A549 (cell line): ENCODE results near the gene PFKFB3.

Experiments
- BHLHE40 ChIP-seq: IDR thresholded peaks from 2 replicates; pipeline ENCODE4 v1.6.1; 2012; ENCODE audit warnings: low read depth, low read length, inconsistent platforms
- CEBPB ChIP-seq, 2 experiments: fragments of >200 bp in 1 of 2; sonication (Bioruptor Twin) in 1 of 2; formaldehyde crosslinking in 1 of 2; IDR thresholded peaks; 2 replicates each; pipeline ENCODE4 v1.6.1; 2012 to 2016
- EHMT2 ChIP-seq: fragments of 200-600 bp; sonication (generic); IDR thresholded peaks from 2 replicates; pipeline ENCODE4 v1.6.1; 2016; ENCODE audit warnings: antibody characterized with exemption, low read depth, mild to moderate bottlenecking, moderate library complexity
- HOXA7 ChIP-seq: fragments of 250-450 bp; sonication (Bioruptor Pico); IDR thresholded peaks from 2 replicates; pipeline ENCODE4 v1.5.0; 2020; ENCODE audit warnings: mild to moderate bottlenecking, moderate library complexity
- JUN ChIP-seq, 2 experiments: fragments of >200 bp; sonication (Bioruptor Twin); formaldehyde crosslinking; IDR thresholded peaks; 2 replicates in 1 of 2; 3 replicates in 1 of 2; pipeline ENCODE4 v1.6.1; 2016 to 2017
- MAZ ChIP-seq: fragments of 150-350 bp; IDR thresholded peaks from 2 replicates; pipeline ENCODE4 v1.6.1; 2014; ENCODE audit warnings: antibody characterized with exemption, low read depth, low read length, borderline replicate concordance
- RCOR1 ChIP-seq: fragments of 150-350 bp; IDR thresholded peaks from 2 replicates; pipeline ENCODE4 v1.6.1; 2014; ENCODE audit warnings: antibody characterized with exemption, low read length, low read depth
- TF ChIP-seq, protein P1 (sequence below): fragments of >200 bp; sonication (Bioruptor Twin); formaldehyde crosslinking; IDR thresholded peaks from 3 replicates; pipeline ENCODE4 v1.5.1; 2016
- TF ChIP-seq, protein P2 (sequence below): fragments of 250-450 bp; sonication (Bioruptor Pico); IDR thresholded peaks from 2 replicates; pipeline ENCODE4 v1.5.0; 2021; ENCODE audit warnings: mild to moderate bottlenecking, moderate library complexity, borderline replicate concordance
- TF ChIP-seq, protein P3 (sequence below): fragments of 450-650 bp; IDR thresholded peaks from 2 replicates; pipeline ENCODE4 v1.6.1; 2014; ENCODE audit warnings: antibody characterized with exemption
- TF ChIP-seq, protein P4 (sequence below): fragments of 200-600 bp; sonication (generic); IDR thresholded peaks from 2 replicates; pipeline ENCODE4 v1.6.1; 2016; ENCODE audit warnings: antibody characterized with exemption, mild to moderate bottlenecking, moderate library complexity

DNA sequence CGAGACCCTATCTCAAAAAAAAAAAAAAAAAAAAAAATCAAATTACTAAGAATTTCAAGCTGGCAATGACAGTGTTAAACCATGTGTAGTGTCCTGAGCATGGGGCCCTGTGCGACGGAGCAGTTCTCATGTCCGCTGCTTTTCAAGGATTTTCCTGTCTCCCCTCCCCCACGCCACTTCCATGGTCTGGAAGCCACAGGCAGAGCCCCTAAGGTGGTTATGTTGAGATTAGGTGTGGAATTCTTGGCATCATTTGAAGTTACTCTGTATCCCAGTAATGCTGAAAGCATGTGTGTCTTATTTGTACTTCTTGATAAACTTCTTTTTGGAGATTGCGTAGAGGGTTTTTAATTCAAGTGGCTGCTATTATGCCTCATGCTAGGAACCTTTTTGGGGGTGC, 65.2 kb downstream of the PFKFB3 start:
- TF ChIP-seq MAZ (no peak), HOXA7 (no peak), JUN (IDR thresholded peaks at IDR 0.05) (no peak), BHLHE40 (no peak), EHMT2 (no peak), RCOR1 (no peak), CEBPB (IDR thresholded peaks at IDR 0.05) (no peak)
- TF ChIP-seq, protein P1, sequence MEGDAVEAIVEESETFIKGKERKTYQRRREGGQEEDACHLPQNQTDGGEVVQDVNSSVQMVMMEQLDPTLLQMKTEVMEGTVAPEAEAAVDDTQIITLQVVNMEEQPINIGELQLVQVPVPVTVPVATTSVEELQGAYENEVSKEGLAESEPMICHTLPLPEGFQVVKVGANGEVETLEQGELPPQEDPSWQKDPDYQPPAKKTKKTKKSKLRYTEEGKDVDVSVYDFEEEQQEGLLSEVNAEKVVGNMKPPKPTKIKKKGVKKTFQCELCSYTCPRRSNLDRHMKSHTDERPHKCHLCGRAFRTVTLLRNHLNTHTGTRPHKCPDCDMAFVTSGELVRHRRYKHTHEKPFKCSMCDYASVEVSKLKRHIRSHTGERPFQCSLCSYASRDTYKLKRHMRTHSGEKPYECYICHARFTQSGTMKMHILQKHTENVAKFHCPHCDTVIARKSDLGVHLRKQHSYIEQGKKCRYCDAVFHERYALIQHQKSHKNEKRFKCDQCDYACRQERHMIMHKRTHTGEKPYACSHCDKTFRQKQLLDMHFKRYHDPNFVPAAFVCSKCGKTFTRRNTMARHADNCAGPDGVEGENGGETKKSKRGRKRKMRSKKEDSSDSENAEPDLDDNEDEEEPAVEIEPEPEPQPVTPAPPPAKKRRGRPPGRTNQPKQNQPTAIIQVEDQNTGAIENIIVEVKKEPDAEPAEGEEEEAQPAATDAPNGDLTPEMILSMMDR = no peak
- TF ChIP-seq, protein P2, sequence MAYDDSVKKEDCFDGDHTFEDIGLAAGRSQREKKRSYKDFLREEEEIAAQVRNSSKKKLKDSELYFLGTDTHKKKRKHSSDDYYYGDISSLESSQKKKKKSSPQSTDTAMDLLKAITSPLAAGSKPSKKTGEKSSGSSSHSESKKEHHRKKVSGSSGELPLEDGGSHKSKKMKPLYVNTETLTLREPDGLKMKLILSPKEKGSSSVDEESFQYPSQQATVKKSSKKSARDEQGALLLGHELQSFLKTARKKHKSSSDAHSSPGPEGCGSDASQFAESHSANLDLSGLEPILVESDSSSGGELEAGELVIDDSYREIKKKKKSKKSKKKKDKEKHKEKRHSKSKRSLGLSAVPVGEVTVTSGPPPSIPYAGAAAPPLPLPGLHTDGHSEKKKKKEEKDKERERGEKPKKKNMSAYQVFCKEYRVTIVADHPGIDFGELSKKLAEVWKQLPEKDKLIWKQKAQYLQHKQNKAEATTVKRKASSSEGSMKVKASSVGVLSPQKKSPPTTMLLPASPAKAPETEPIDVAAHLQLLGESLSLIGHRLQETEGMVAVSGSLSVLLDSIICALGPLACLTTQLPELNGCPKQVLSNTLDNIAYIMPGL (CRISPR knock-in tag) = no peak
- TF ChIP-seq, protein P3, sequence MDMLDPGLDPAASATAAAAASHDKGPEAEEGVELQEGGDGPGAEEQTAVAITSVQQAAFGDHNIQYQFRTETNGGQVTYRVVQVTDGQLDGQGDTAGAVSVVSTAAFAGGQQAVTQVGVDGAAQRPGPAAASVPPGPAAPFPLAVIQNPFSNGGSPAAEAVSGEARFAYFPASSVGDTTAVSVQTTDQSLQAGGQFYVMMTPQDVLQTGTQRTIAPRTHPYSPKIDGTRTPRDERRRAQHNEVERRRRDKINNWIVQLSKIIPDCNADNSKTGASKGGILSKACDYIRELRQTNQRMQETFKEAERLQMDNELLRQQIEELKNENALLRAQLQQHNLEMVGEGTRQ = no peak
- TF ChIP-seq, protein P4, sequence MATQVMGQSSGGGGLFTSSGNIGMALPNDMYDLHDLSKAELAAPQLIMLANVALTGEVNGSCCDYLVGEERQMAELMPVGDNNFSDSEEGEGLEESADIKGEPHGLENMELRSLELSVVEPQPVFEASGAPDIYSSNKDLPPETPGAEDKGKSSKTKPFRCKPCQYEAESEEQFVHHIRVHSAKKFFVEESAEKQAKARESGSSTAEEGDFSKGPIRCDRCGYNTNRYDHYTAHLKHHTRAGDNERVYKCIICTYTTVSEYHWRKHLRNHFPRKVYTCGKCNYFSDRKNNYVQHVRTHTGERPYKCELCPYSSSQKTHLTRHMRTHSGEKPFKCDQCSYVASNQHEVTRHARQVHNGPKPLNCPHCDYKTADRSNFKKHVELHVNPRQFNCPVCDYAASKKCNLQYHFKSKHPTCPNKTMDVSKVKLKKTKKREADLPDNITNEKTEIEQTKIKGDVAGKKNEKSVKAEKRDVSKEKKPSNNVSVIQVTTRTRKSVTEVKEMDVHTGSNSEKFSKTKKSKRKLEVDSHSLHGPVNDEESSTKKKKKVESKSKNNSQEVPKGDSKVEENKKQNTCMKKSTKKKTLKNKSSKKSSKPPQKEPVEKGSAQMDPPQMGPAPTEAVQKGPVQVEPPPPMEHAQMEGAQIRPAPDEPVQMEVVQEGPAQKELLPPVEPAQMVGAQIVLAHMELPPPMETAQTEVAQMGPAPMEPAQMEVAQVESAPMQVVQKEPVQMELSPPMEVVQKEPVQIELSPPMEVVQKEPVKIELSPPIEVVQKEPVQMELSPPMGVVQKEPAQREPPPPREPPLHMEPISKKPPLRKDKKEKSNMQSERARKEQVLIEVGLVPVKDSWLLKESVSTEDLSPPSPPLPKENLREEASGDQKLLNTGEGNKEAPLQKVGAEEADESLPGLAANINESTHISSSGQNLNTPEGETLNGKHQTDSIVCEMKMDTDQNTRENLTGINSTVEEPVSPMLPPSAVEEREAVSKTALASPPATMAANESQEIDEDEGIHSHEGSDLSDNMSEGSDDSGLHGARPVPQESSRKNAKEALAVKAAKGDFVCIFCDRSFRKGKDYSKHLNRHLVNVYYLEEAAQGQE = no peak
